Thyroid gland (tissue), 4 donors: ENCODE results near the gene RHBDF1.

Experiments used
- CTCF ChIP-seq, 6 experiments: fragments of 200-600 bp in 3 of 6; fragments of 450-650 bp in 3 of 6; sonication (generic) in 3 of 6; IDR thresholded peaks; one replicate each; pipeline ENCODE4 v1.5.1; 2016 to 2019; ENCODE audit warnings: antibody characterized with exemption in 6 of 6, mild to moderate bottlenecking in 2 of 6, inconsistent platforms in 1 of 6, moderate library complexity in 1 of 6
- POLR2A ChIP-seq, 2 donors: fragments of 450-650 bp; IDR thresholded peaks; one replicate each; pipeline ENCODE4 v1.6.1; 2017; ENCODE audit warnings: antibody characterized with exemption in 2 of 2, mild to moderate bottlenecking in 2 of 2, moderate library complexity in 1 of 2

DNA sequence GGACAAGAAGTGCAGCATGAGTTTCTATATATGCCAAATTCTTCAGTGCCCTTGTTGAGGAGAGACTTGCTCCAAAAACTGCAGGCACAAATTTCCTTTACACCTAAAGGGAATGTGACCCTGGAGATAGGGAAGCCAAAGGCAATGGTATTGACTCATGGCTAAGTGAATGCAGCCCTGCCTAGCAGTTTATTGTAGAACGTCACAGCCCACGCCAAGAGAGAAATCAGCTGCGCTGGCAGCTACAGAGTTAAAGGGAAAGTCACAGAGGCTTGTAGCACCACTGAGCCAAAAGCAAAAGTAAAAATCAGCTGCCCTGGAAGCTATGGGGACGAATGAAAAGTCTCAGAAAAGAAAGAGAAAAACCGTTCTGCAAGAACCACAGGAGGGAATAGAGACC is 29.1 kb downstream of the RHBDF1 start:
- TF ChIP-seq CTCF (IDR thresholded peaks at IDR 0.05) (no peak), POLR2A (IDR thresholded peaks at IDR 0.05) (no peak)
